Myocyte (in vitro differentiated cells): ENCODE measurements around the gene B4GALT3. TPM values are rescaled to one million over a fixed set of nuclear protein-coding genes. Genes with fewer than 3 reads are reported as not detected.

ENCODE experiments used
- DNase-seq: peaks from one replicate; pipeline ENCODE4 v3.0.0-alpha.2; 2012; ENCODE audit warnings: low read depth
- microRNA-seq: library from miRNA; unstranded; fragments of <30 nt; microRNA quantifications from one replicate; pipeline ENCODE4, GENCODE V29; 2016
- total RNA-seq: library from RNA; depleted of rRNA; stranded (reverse); fragments of >200 nt; gene quantifications from 2 replicates; pipeline ENCODE4 v1.2.3, GENCODE V29; 2014

B4GALT3 gene
- total RNA-seq, 1 donor from 2014 or later = 32.8 TPM

- DNase-seq = no peak
Measured at GRCh38 chr1:161130266-161130665, 47.0 kb downstream of the B4GALT3 start.

- peak; percentile 61 for DNase-seq
Measured at GRCh38 chr1:161128591-161129420, 48.5 kb downstream of the B4GALT3 start.

- peak; percentile 72 for DNase-seq
Measured at GRCh38 chr1:161127649-161128048, 49.7 kb downstream of the B4GALT3 start.

GRCh38 chr1:161122967-161123366 is 54.3 kb downstream of the B4GALT3 start:
- DNase-seq = no peak

GRCh38 chr1:161121834-161122233 is 55.5 kb downstream of the B4GALT3 start:
- no peak for DNase-seq

Small RNAs within 50 kb of the gene (microRNA-seq; reads per million reads assigned to microRNA genes)
- gene MIR5187 = not detected

Other genes starting within 250 kb of the B4GALT3 start
- not detected in 2 replicates for gene ITLN2, start 222.7 kb downstream of the B4GALT3 start, total RNA-seq
- 3.2 and 10.4 TPM in 2 replicates for gene F11R, start 156.4 kb downstream of the B4GALT3 start, total RNA-seq
- gene TSTD1, start 138.5 kb downstream of the B4GALT3 start, total RNA-seq = 51.7 and 73.4 TPM in 2 replicates
- 58.0 and 73.3 TPM in 2 replicates for gene USF1, start 131.5 kb downstream of the B4GALT3 start, total RNA-seq
- not detected in 2 replicates for gene ARHGAP30, start 107.6 kb downstream of the B4GALT3 start, total RNA-seq
- gene NECTIN4, start 87.9 kb downstream of the B4GALT3 start, total RNA-seq = 0.16 TPM in 1 of 2 replicates, not detected in the other
- 1.1 and 6.8 TPM in 2 replicates for gene KLHDC9, start 79.1 kb downstream of the B4GALT3 start, total RNA-seq
- 53.7 and 64.6 TPM in 2 replicates for gene PFDN2, start 59.5 kb downstream of the B4GALT3 start, total RNA-seq
- gene NIT1, start 59.4 kb downstream of the B4GALT3 start, total RNA-seq = 23.6 TPM in 2 replicates
- 26.8 and 28.8 TPM in 2 replicates for gene DEDD, start 44.8 kb downstream of the B4GALT3 start, total RNA-seq
- gene UFC1, start 23.5 kb downstream of the B4GALT3 start, total RNA-seq = 67.2 and 78.5 TPM in 2 replicates
- 11.1 and 11.5 TPM in 2 replicates for gene USP21, start 18.0 kb downstream of the B4GALT3 start, total RNA-seq
- gene PPOX, start 11.1 kb downstream of the B4GALT3 start, total RNA-seq = 9.4 and 18.5 TPM in 2 replicates
- 19.7 and 22.4 TPM in 2 replicates for gene ADAMTS4, start 21.5 kb upstream of the B4GALT3 start, total RNA-seq
- gene NDUFS2, start 24.9 kb upstream of the B4GALT3 start, total RNA-seq = 162 TPM in 2 replicates
- not detected in 2 replicates for gene FCER1G, start 37.8 kb upstream of the B4GALT3 start, total RNA-seq
- gene APOA2, start 46.1 kb upstream of the B4GALT3 start, total RNA-seq = not detected in 2 replicates
- 11.9 and 12.0 TPM in 2 replicates for gene TOMM40L, start 48.6 kb upstream of the B4GALT3 start, total RNA-seq
- not detected in 2 replicates for gene NR1I3, start 60.7 kb upstream of the B4GALT3 start, total RNA-seq
- not detected in 2 replicates for gene PCP4L1, start 81.2 kb upstream of the B4GALT3 start, total RNA-seq
- 1.7 and 2.8 TPM in 2 replicates for gene MPZ, start 132.5 kb upstream of the B4GALT3 start, total RNA-seq
- gene SDHC, start 136.9 kb upstream of the B4GALT3 start, total RNA-seq = 17.8 and 40.5 TPM in 2 replicates
- not detected in 2 replicates for gene CFAP126, start 190.4 kb upstream of the B4GALT3 start, total RNA-seq